ENCODE results near the gene FZD7. TPM values are rescaled to one million over a fixed set of nuclear protein-coding genes. Genes with fewer than 3 reads are reported as not detected.

Gene FZD7
- total and polyA plus RNA-seq, 10 of the 15 experiments (the other 5 are each of a cell fraction or from before 2014, with no cell fraction given), result 0.24 to 2.4 (median 0.75) TPM

DNA sequence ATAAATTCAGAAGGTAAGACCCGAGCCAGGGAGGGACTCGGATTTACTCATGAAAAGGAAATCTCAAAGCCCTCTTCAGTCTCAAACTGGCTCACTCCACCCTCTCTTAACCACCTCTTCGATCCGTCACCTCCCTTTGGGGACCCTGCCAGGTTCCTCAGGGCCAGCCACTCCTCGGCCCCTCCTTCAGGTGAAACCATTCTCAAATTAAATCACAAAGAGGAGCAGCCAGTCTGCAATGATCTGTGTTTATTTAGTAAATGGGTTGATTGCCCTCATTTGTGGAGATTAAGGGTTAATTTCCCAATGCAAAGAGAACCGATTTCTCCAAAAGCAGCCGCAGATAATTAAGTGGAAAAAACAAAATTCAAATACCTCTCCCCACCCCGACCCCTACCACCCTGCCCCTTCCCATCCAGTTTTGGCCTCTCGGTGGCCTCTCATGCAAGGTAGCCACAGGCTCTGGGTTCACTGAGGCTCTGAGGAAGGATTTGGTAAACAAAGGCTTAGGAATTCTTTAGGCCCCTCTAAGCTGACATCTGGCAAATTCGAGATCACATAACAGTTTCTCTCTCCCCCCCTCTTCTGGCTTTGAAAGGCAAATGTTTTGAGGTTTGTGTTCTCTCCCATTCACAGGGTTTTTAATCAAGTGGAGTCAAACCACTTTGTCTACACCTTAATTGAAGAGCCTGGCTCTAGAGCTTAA lies 10.3 kb upstream of the FZD7 start (continued):
- TF ChIP-seq RAD21 (IDR thresholded peaks at IDR 0.05; ENCODE audit: insufficient read depth, low read depth, low read length) (no peak), HCFC1 (IDR thresholded peaks at IDR 0.05; ENCODE audit: low read length) (no peak), ZNF592 (IDR thresholded peaks at IDR 0.05) (no peak)

DNA sequence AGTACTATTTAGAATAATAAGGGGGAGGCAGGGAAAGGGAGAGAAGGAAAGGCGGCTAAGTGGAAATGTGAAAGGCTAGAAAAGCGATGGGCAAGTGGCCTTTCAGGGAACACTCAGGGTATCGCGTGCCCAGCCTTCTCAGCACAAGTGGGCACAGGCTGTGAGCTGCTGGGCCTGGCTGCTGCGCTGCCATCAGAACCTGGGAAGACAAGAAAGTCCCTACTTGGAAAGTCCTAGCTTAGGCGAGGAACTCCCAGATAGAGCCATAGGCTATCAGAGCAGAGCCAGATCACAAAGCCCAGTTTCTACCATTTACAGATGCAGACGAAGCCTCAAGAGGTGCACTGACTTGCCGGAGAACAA lies 9.8 kb upstream of the FZD7 start:
- ChIA-PET RAD21 (ENCODE audit: unreplicated experiment) (interaction anchor here (0.6 kb wide), 1 partner anchor 19 kb away, joined by 6 read pairs; no protein-coding TSS in a partner anchor), POLR2A (interaction anchor here (0.5 kb wide), 1 partner anchor 237 kb away, joined by 3 read pairs; no protein-coding TSS in a partner anchor)
- in situ Hi-C loops (cut with MboI), result no loop called here

More for the DNA sequence above, 9.8 kb upstream of the FZD7 start:
- intact Hi-C loops (cut with micrococcal nuclease; ENCODE audit: unreplicated experiment), result no loop called here
- Histone ChIP-seq H3K4me2 (ENCODE audit: control insufficient read depth, insufficient read depth) (no peak overlapping the region), H3K9me3 (replicated peaks; ENCODE audit: control insufficient read depth, insufficient read depth, low read length) (no peaks in the 10 kb centered on the region; the same call in 2 of the 3 replicates), H3K4me3 (no peak overlapping the region), H2AFZ (ENCODE audit: control insufficient read depth, low read depth, low read length) (no peak overlapping the region), H3K27me3 (replicated peaks in 1 of 2; ENCODE audit: control insufficient read depth in 2 of 2, insufficient read depth in 2 of 2, low read length in 1 of 2) (peaks cover 0 to 4% of the 10 kb centered on the region in 2 experiments; a peak in 1 of 4 replicates), H3K4me1 (ENCODE audit: control insufficient read depth, insufficient read depth, low read length) (no peaks in the 10 kb centered on the region), H3K79me2 (ENCODE audit: control insufficient read depth, insufficient read depth, low read length) (no peaks in the 10 kb centered on the region), H3K27ac (ENCODE audit: control insufficient read depth, insufficient read depth) (no peak overlapping the region), H3K9ac (ENCODE audit: control insufficient read depth, insufficient read depth, low read length) (no peak overlapping the region), H3K36me3 (ENCODE audit: control insufficient read depth in 2 of 2, insufficient read depth in 2 of 2, low read length in 1 of 2) (no peaks in the 10 kb centered on the region), H4K20me1 (ENCODE audit: control insufficient read depth, insufficient read depth) (no peaks in the 10 kb centered on the region)
- ChIA-PET CTCF (interaction anchor here (1.8 kb wide), 1 partner anchor 10 kb away, joined by 4 read pairs; no protein-coding TSS in a partner anchor), SMC1A (ENCODE audit: uncharacterized antibody, unreplicated experiment) (no interaction called here)
- DNase-seq (ENCODE audit: low read depth, low spot score), result no peak
- WGBS (ENCODE audit: insufficient coverage, insufficient replicate concordance, low lambda C conversion rate, missing lambda C conversion rate), result 68% methylated on average over 8 of the region's 8 CpGs
- no peak for FAIRE-seq
- no peak for TF ChIP-seq CREB1 (IDR thresholded peaks at IDR 0.05; ENCODE audit: low read depth)
- TF ChIP-seq ESRRA (IDR thresholded peaks at IDR 0.05; ENCODE audit: low read length), result no peak
- no TSS peak for BruUV-seq (replicated peaks)
- ATAC-seq, result no peak

Data from GM12878 (cell line).